GM12873 (cell line): Measurements from ENCODE around the gene KRTAP17-1.

ENCODE experiments used
- CTCF ChIP-seq: IDR thresholded peaks from 2 replicates; pipeline ENCODE4 v1.5.1; 2012; ENCODE audit warnings: low read depth, mild to moderate bottlenecking, moderate library complexity, low read length, control low read depth; ENCODE audit not compliant: insufficient read depth; ENCODE audit errors: missing control alignments

Gene KRTAP17-1

GRCh38 chr17:41338961-41339485, 23.5 kb upstream of the KRTAP17-1 start:
- no peak for TF ChIP-seq CTCF

- TF ChIP-seq CTCF, result no peak
Observed at GRCh38 chr17:41335747-41336146, 20.2 kb upstream of the KRTAP17-1 start.

- TF ChIP-seq CTCF, result no peak
Observed at GRCh38 chr17:41334385-41335305, 19.1 kb upstream of the KRTAP17-1 start.

- TF ChIP-seq CTCF, result no peak
Observed at GRCh38 chr17:41333836-41334235, 18.3 kb upstream of the KRTAP17-1 start.

- no peak for TF ChIP-seq CTCF
Observed at GRCh38 chr17:41333098-41333497, 17.6 kb upstream of the KRTAP17-1 start.

GRCh38 chr17:41332239-41332638, 16.7 kb upstream of the KRTAP17-1 start:
- TF ChIP-seq CTCF, result no peak

- TF ChIP-seq CTCF, result no peak
Observed at GRCh38 chr17:41331606-41332005, 16.1 kb upstream of the KRTAP17-1 start.
